ENCODE measurements around the gene LRBA.

LRBA gene

GRCh38 chr4:150248181-150248580 is 766.9 kb downstream of the LRBA start:
- Histone ChIP-seq H3K4me3 (ENCODE audit: control insufficient read depth in 1 of 7, extremely low read depth in 1 of 7, insufficient read depth in 4 of 7, low read depth in 2 of 7, low read length in 6 of 7) (no peak overlapping the region), H3K9me3 (ENCODE audit: control extremely low read depth in 1 of 5, control insufficient read depth in 4 of 5, insufficient read depth in 2 of 5, low read depth in 1 of 5, low read length in 4 of 5) (no peaks in the 10 kb centered on the region), H3K27me3 (replicated peaks in 2 of 5; ENCODE audit: control insufficient read depth in 4 of 5, insufficient read depth in 5 of 5, low read length in 4 of 5) (no peaks in the 10 kb centered on the region), H3K36me3 (ENCODE audit: control insufficient read depth in 4 of 4, insufficient read depth in 4 of 4, low read length in 3 of 4) (peaks cover 0 to 6% (median 0%) of the 10 kb centered on the region in 4 experiments), H3K4me1 (ENCODE audit: control extremely low read depth in 1 of 4, control insufficient read depth in 4 of 4, insufficient read depth in 4 of 4, low read length in 3 of 4) (peaks cover 0 to 8% (median 1%) of the 10 kb centered on the region in 4 experiments), H3K27ac (ENCODE audit: insufficient read depth in 1 of 2, low read depth in 1 of 2, low read length in 2 of 2, poor library complexity in 1 of 2, severe bottlenecking in 2 of 2) (no peak overlapping the region)
- WGBS (ENCODE audit: insufficient coverage) = 91% methylated on average over 4 of the region's 4 CpGs
- POLR2A ChIA-PET = interaction anchor here (0.5 kb wide), 1 partner anchor 1787 kb away, joined by 4 read pairs; no protein-coding TSS in a partner anchor
- CTCF ChIA-PET = interaction anchor here (0.6 kb wide), 1 partner anchor 326 kb away, joined by 3 read pairs; no protein-coding TSS in a partner anchor
- no peak for DNase-seq

- no peak overlapping the region for H3K27ac ChIP-seq (ENCODE audit: insufficient read depth in 1 of 2, low read depth in 1 of 2, low read length in 2 of 2, poor library complexity in 1 of 2, severe bottlenecking in 2 of 2)
- POLR2A ChIA-PET = no interaction called here
- CTCF ChIA-PET = no interaction called here
- H3K27me3 ChIP-seq (replicated peaks in 2 of 5; ENCODE audit: control insufficient read depth in 4 of 5, insufficient read depth in 5 of 5, low read length in 4 of 5) = peaks cover 0 to 2% (median 0%) of the 10 kb centered on the region in 5 experiments
- WGBS (ENCODE audit: insufficient coverage) = 100% methylated on average over 7 of the region's 7 CpGs
- H3K9me3 ChIP-seq (ENCODE audit: control extremely low read depth in 1 of 5, control insufficient read depth in 4 of 5, insufficient read depth in 2 of 5, low read depth in 1 of 5, low read length in 4 of 5) = no peaks in the 10 kb centered on the region
- H3K36me3 ChIP-seq (ENCODE audit: control insufficient read depth in 4 of 4, insufficient read depth in 4 of 4, low read length in 3 of 4) = peaks cover 0 to 6% (median 0%) of the 10 kb centered on the region in 4 experiments
- no peak for DNase-seq
- H3K4me3 ChIP-seq (ENCODE audit: control insufficient read depth in 1 of 7, extremely low read depth in 1 of 7, insufficient read depth in 4 of 7, low read depth in 2 of 7, low read length in 6 of 7) = no peak overlapping the region
- H3K4me1 ChIP-seq (ENCODE audit: control extremely low read depth in 1 of 4, control insufficient read depth in 4 of 4, insufficient read depth in 4 of 4, low read length in 3 of 4) = peaks cover 0 to 8% (median 1%) of the 10 kb centered on the region in 4 experiments
Observed at GRCh38 chr4:150247184-150247583, 767.9 kb downstream of the LRBA start.

- POLR2A ChIA-PET = no interaction called here
Observed at GRCh38 chr4:150244600-150244999, 770.5 kb downstream of the LRBA start.

GRCh38 chr4:150243932-150244331 is 771.2 kb downstream of the LRBA start:
- Histone ChIP-seq H3K4me3 (ENCODE audit: control insufficient read depth in 1 of 7, extremely low read depth in 1 of 7, insufficient read depth in 4 of 7, low read depth in 2 of 7, low read length in 6 of 7) (no peak overlapping the region), H3K9me3 (ENCODE audit: control extremely low read depth in 1 of 5, control insufficient read depth in 4 of 5, insufficient read depth in 2 of 5, low read depth in 1 of 5, low read length in 4 of 5) (no peaks in the 10 kb centered on the region), H3K4me1 (ENCODE audit: control extremely low read depth in 1 of 4, control insufficient read depth in 4 of 4, insufficient read depth in 4 of 4, low read length in 3 of 4) (peaks cover 0 to 8% (median 1%) of the 10 kb centered on the region in 4 experiments), H3K27ac (ENCODE audit: insufficient read depth in 1 of 2, low read depth in 1 of 2, low read length in 2 of 2, poor library complexity in 1 of 2, severe bottlenecking in 2 of 2) (no peak overlapping the region), H3K27me3 (replicated peaks in 2 of 5; ENCODE audit: control insufficient read depth in 4 of 5, insufficient read depth in 5 of 5, low read length in 4 of 5) (peaks cover 0 to 2% (median 0%) of the 10 kb centered on the region in 5 experiments), H3K36me3 (ENCODE audit: control insufficient read depth in 4 of 4, insufficient read depth in 4 of 4, low read length in 3 of 4) (peaks cover 0 to 5% (median 0%) of the 10 kb centered on the region in 4 experiments)
- CTCF ChIA-PET = interaction anchor here (0.7 to 5.0 kb wide), 13 partner anchors 11 to 622 kb away, joined by 3 to 48 read pairs (median 6); no protein-coding TSS in a partner anchor
- 90% methylated on average over 1 of the region's 2 CpGs for WGBS (ENCODE audit: insufficient coverage)
- no peak for DNase-seq
- POLR2A ChIA-PET = no interaction called here

More at GRCh38 chr4:150244600-150244999, 770.5 kb downstream of the LRBA start:
- H3K27me3 ChIP-seq (replicated peaks in 2 of 5; ENCODE audit: control insufficient read depth in 4 of 5, insufficient read depth in 5 of 5, low read length in 4 of 5) = peaks cover 0 to 2% (median 0%) of the 10 kb centered on the region in 5 experiments
- DNase-seq = peak in 2 of 3 donors; percentile 60 to 68
- 29% methylated on average over 3 of the region's 3 CpGs for WGBS (ENCODE audit: insufficient coverage)
- CTCF ChIA-PET = interaction anchor here (1.5 to 5.0 kb wide), 2 partner anchors 36 to 237 kb away, joined by 6 to 48 read pairs; no protein-coding TSS in a partner anchor
- H3K9me3 ChIP-seq (ENCODE audit: control extremely low read depth in 1 of 5, control insufficient read depth in 4 of 5, insufficient read depth in 2 of 5, low read depth in 1 of 5, low read length in 4 of 5) = no peaks in the 10 kb centered on the region
- no peak overlapping the region for H3K27ac ChIP-seq (ENCODE audit: insufficient read depth in 1 of 2, low read depth in 1 of 2, low read length in 2 of 2, poor library complexity in 1 of 2, severe bottlenecking in 2 of 2)
- H3K4me1 ChIP-seq (ENCODE audit: control extremely low read depth in 1 of 4, control insufficient read depth in 4 of 4, insufficient read depth in 4 of 4, low read length in 3 of 4) = peaks cover 0 to 8% (median 1%) of the 10 kb centered on the region in 4 experiments
- peaks cover 0 to 5% (median 0%) of the 10 kb centered on the region in 4 experiments for H3K36me3 ChIP-seq (ENCODE audit: control insufficient read depth in 4 of 4, insufficient read depth in 4 of 4, low read length in 3 of 4)
- no peak overlapping the region for H3K4me3 ChIP-seq (ENCODE audit: control insufficient read depth in 1 of 7, extremely low read depth in 1 of 7, insufficient read depth in 4 of 7, low read depth in 2 of 7, low read length in 6 of 7)

GRCh38 chr4:150242820-150243458 is 772.1 kb downstream of the LRBA start:
- no peak overlapping the region for H3K4me3 ChIP-seq (ENCODE audit: control insufficient read depth in 1 of 7, extremely low read depth in 1 of 7, insufficient read depth in 4 of 7, low read depth in 2 of 7, low read length in 6 of 7)
- H3K36me3 ChIP-seq (ENCODE audit: control insufficient read depth in 4 of 4, insufficient read depth in 4 of 4, low read length in 3 of 4) = no peaks in the 10 kb centered on the region
- ChIA-PET CTCF (interaction anchor here (0.7 to 5.0 kb wide), 21 partner anchors 9 to 623 kb away, joined by 3 to 48 read pairs (median 4); no protein-coding TSS in a partner anchor), POLR2A (no interaction called here)
- 90% methylated on average over 2 of the region's 6 CpGs for WGBS (ENCODE audit: insufficient coverage)
- no peak overlapping the region for H3K27ac ChIP-seq (ENCODE audit: insufficient read depth in 1 of 2, low read depth in 1 of 2, low read length in 2 of 2, poor library complexity in 1 of 2, severe bottlenecking in 2 of 2)
- peak; percentile 16 to 48 (median 18) for DNase-seq
- peaks cover 0 to 2% (median 0%) of the 10 kb centered on the region in 5 experiments for H3K27me3 ChIP-seq (replicated peaks in 2 of 5; ENCODE audit: control insufficient read depth in 4 of 5, insufficient read depth in 5 of 5, low read length in 4 of 5)
- peaks cover 0 to 8% (median 1%) of the 10 kb centered on the region in 4 experiments for H3K4me1 ChIP-seq (ENCODE audit: control extremely low read depth in 1 of 4, control insufficient read depth in 4 of 4, insufficient read depth in 4 of 4, low read length in 3 of 4)
- no peaks in the 10 kb centered on the region for H3K9me3 ChIP-seq (ENCODE audit: control extremely low read depth in 1 of 5, control insufficient read depth in 4 of 5, insufficient read depth in 2 of 5, low read depth in 1 of 5, low read length in 4 of 5)

- ChIA-PET POLR2A (no interaction called here), CTCF (no interaction called here)
- no peaks in the 10 kb centered on the region for H3K9me3 ChIP-seq (ENCODE audit: control extremely low read depth in 1 of 5, control insufficient read depth in 4 of 5, insufficient read depth in 2 of 5, low read depth in 1 of 5, low read length in 4 of 5)
- H3K27me3 ChIP-seq (replicated peaks in 2 of 5; ENCODE audit: control insufficient read depth in 4 of 5, insufficient read depth in 5 of 5, low read length in 4 of 5) = peaks cover 0 to 2% (median 0%) of the 10 kb centered on the region in 5 experiments
- H3K27ac ChIP-seq (ENCODE audit: insufficient read depth in 1 of 2, low read depth in 1 of 2, low read length in 2 of 2, poor library complexity in 1 of 2, severe bottlenecking in 2 of 2) = no peak overlapping the region
- H3K4me1 ChIP-seq (ENCODE audit: control extremely low read depth in 1 of 4, control insufficient read depth in 4 of 4, insufficient read depth in 4 of 4, low read length in 3 of 4) = peaks cover 0 to 6% (median 1%) of the 10 kb centered on the region in 4 experiments
- H3K36me3 ChIP-seq (ENCODE audit: control insufficient read depth in 4 of 4, insufficient read depth in 4 of 4, low read length in 3 of 4) = peaks cover 0 to under 1% (median 0%) of the 10 kb centered on the region in 4 experiments
- H3K4me3 ChIP-seq (ENCODE audit: control insufficient read depth in 1 of 7, extremely low read depth in 1 of 7, insufficient read depth in 4 of 7, low read depth in 2 of 7, low read length in 6 of 7) = no peak overlapping the region
- DNase-seq = no peak
Observed at GRCh38 chr4:150240011-150240410, 775.1 kb downstream of the LRBA start.

- Histone ChIP-seq H3K4me3 (ENCODE audit: control insufficient read depth in 1 of 7, extremely low read depth in 1 of 7, insufficient read depth in 4 of 7, low read depth in 2 of 7, low read length in 6 of 7) (no peak overlapping the region), H3K36me3 (ENCODE audit: control insufficient read depth in 4 of 4, insufficient read depth in 4 of 4, low read length in 3 of 4) (peaks cover 0 to 12% (median 0%) of the 10 kb centered on the region in 4 experiments), H3K27me3 (replicated peaks in 2 of 5; ENCODE audit: control insufficient read depth in 4 of 5, insufficient read depth in 5 of 5, low read length in 4 of 5) (peaks cover 0 to 2% (median 0%) of the 10 kb centered on the region in 5 experiments), H3K27ac (ENCODE audit: insufficient read depth in 1 of 2, low read depth in 1 of 2, low read length in 2 of 2, poor library complexity in 1 of 2, severe bottlenecking in 2 of 2) (no peak overlapping the region), H3K4me1 (ENCODE audit: control extremely low read depth in 1 of 4, control insufficient read depth in 4 of 4, insufficient read depth in 4 of 4, low read length in 3 of 4) (no peaks in the 10 kb centered on the region), H3K9me3 (ENCODE audit: control extremely low read depth in 1 of 5, control insufficient read depth in 4 of 5, insufficient read depth in 2 of 5, low read depth in 1 of 5, low read length in 4 of 5) (no peaks in the 10 kb centered on the region)
- ChIA-PET CTCF (no interaction called here), POLR2A (no interaction called here)
- DNase-seq = no peak
- WGBS (ENCODE audit: insufficient coverage) = 100% methylated on average over 1 of the region's 1 CpG
Observed at GRCh38 chr4:150238591-150238990, 776.5 kb downstream of the LRBA start.

Measured in common myeloid progenitor, CD34-positive (primary cell).